Stimulated activated CD8-positive, alpha-beta memory T cell treated with anti-CD3 and anti-CD28 coated beads, Interleukin-7, amount 100 ng/mL, for 1 hour (primary cell): ENCODE data around the gene LRRC2.
"Not testable (repeated sequence)": the region's sequence is repeated elsewhere in the genome, so short reads cannot be mapped to it uniquely, and the experiment has no call there.

Experiments used
- DNase-seq, 2 donors: peaks; one replicate each; pipeline ENCODE4 v3.0.0-alpha.2; 2020; ENCODE audit warnings: low read depth in 2 of 2

Gene LRRC2

GRCh38 chr3:46497556-46498265, 68.4 kb downstream of the LRRC2 start, which contains the start of gene RTP3:
RTP3 (plus strand) TSS chr3:46497976; CDS start chr3:46498063, 87 bp downstream.
- DNase-seq: no peak

- peak in 1 of 2 donors; percentile 41 for DNase-seq
Observed at GRCh38 chr3:46496746-46497555, 69.2 kb downstream of the LRRC2 start.

GRCh38 chr3:46495901-46496456, 70.1 kb downstream of the LRRC2 start:
- no peak for DNase-seq

- not testable (repeated sequence) for DNase-seq
Observed at GRCh38 chr3:46494491-46494890, 71.6 kb downstream of the LRRC2 start.

GRCh38 chr3:46492890-46493547, 73.1 kb downstream of the LRRC2 start:
- DNase-seq: no peak

GRCh38 chr3:46491089-46492070, 74.7 kb downstream of the LRRC2 start:
- no peak for DNase-seq

- no peak for DNase-seq
Observed at GRCh38 chr3:46490338-46491084, 75.6 kb downstream of the LRRC2 start.

- DNase-seq: no peak
Observed at GRCh38 chr3:46489875-46490274, 76.2 kb downstream of the LRRC2 start.

GRCh38 chr3:46489381-46489780, 76.7 kb downstream of the LRRC2 start:
- no peak for DNase-seq

GRCh38 chr3:46488735-46489361, 77.3 kb downstream of the LRRC2 start:
- peak; percentile 82 to 92 for DNase-seq

- DNase-seq: no peak
Observed at GRCh38 chr3:46485779-46486175, 80.3 kb downstream of the LRRC2 start.

GRCh38 chr3:46484911-46485778, 81.0 kb downstream of the LRRC2 start:
- DNase-seq: no peak

- no peak for DNase-seq
Observed at GRCh38 chr3:46484388-46484787, 81.7 kb downstream of the LRRC2 start.

- DNase-seq: no peak
Observed at GRCh38 chr3:46483825-46484224, 82.3 kb downstream of the LRRC2 start.

- DNase-seq: no peak
Observed at GRCh38 chr3:46482632-46483350, 83.3 kb downstream of the LRRC2 start.

- no peak for DNase-seq
Observed at GRCh38 chr3:46481636-46482035, 84.5 kb downstream of the LRRC2 start.

- no peak for DNase-seq
Observed at GRCh38 chr3:46480491-46481195, 85.5 kb downstream of the LRRC2 start.
